Upper lobe of left lung (tissue), 6 donors: ENCODE data around the gene CATSPERZ. TPM values are rescaled to one million over a fixed set of nuclear protein-coding genes. Genes with fewer than 3 reads are reported as not detected.
A peak's percentile ranks its signal among the peaks of the same experiment; 100 is the strongest.
"Not testable (repeated sequence)": the region's sequence is repeated elsewhere in the genome, so short reads cannot be mapped to it uniquely, and the experiment has no call there.

Experiments used
- ATAC-seq, 2 donors: fragments of 200-7000 bp; cut with Tn5 transposase; one replicate each; pipeline ENCODE4 v1.9.1; 2022; ENCODE audit warnings: mild to moderate bottlenecking in 2 of 2, moderate library complexity in 2 of 2; ENCODE audit not compliant: low FRiP score in 2 of 2
- DNase-seq, 2 donors: peaks; one replicate each; pipeline ENCODE4 v3.0.0-alpha.2; 2019 to 2020
- H3K27ac ChIP-seq, 4 donors: fragments of 200-600 bp; sonication (generic); one replicate each; pipeline ENCODE4 v1.5.1; 2016 to 2019
- H3K27me3 ChIP-seq, 4 donors: fragments of 200-600 bp; sonication (generic); one replicate each; pipeline ENCODE4 v1.5.1; 2017 to 2019
- H3K36me3 ChIP-seq, 4 donors: fragments of 200-600 bp; sonication (generic); one replicate each; pipeline ENCODE4 v1.5.1; 2016 to 2019
- H3K4me1 ChIP-seq, 4 donors: fragments of 200-600 bp; sonication (generic); one replicate each; pipeline ENCODE4 v1.5.1; 2018 to 2019
- H3K4me3 ChIP-seq, 4 donors: fragments of 200-600 bp; sonication (generic); one replicate each; pipeline ENCODE4 v1.5.1; 2017 to 2019; ENCODE audit warnings: mild to moderate bottlenecking in 2 of 4, moderate library complexity in 1 of 4
- H3K9me3 ChIP-seq, 4 donors: fragments of 200-600 bp; sonication (generic); one replicate each; pipeline ENCODE4 v1.5.1; 2018 to 2019
- CTCF ChIP-seq, 6 experiments: fragments of 450-650 bp in 4 of 6; fragments of 200-600 bp in 2 of 6; sonication (generic) in 2 of 6; IDR thresholded peaks; one replicate each; pipeline ENCODE4 v1.5.1; 2016 to 2019; ENCODE audit warnings: antibody characterized with exemption in 6 of 6
- EP300 ChIP-seq, 4 donors: sonication (generic); formaldehyde crosslinking; IDR thresholded peaks; one replicate each; pipeline ENCODE4 v1.5.1; 2017; ENCODE audit warnings: antibody characterized with exemption in 4 of 4, control low read depth in 2 of 4
- POLR2A ChIP-seq, 4 donors: fragments of 450-650 bp; IDR thresholded peaks; one replicate each; pipeline ENCODE4 v1.5.1; 2016 to 2017; ENCODE audit warnings: antibody characterized with exemption in 4 of 4, mild to moderate bottlenecking in 2 of 4
- POLR2AphosphoS5 ChIP-seq, 2 donors: sonication (generic); formaldehyde crosslinking; IDR thresholded peaks; one replicate each; pipeline ENCODE4 v1.5.1; 2017; ENCODE audit warnings: antibody characterized with exemption in 2 of 2
- WGBS, 2 donors: methylation state at CpG; one replicate each; pipeline ENCODE4 v1.1.5; 2017 to 2018; 5-methylcytosine and 5-hydroxymethylcytosine counted together
- total RNA-seq, 6 donors: library from RNA; depleted of rRNA in 4 of 6; stranded (reverse); fragments of >200 nt in 4 of 6; gene quantifications; one replicate each; pipeline versions ENCODE4 v1.1.0 to v1.2.1, GENCODE V29; 2016 to 2021
- donor health status: DM: no; HTN: no; CAD: no; lungs with moderate emphysema.
- donor health status: DM: no; HTN: yes; CAD: no; lungs with severe emphysema.

The CATSPERZ gene
- total RNA-seq, 6 donors from 2014 or later = 0.51 to 62.9 (median 2.5) TPM; not detected in 2

- peaks cover 18 to 31% (median 22%) of the 10 kb centered on the region in 4 donors for H3K4me1 ChIP-seq
- TF ChIP-seq POLR2AphosphoS5 (IDR thresholded peaks at IDR 0.05) (no peak), EP300 (IDR thresholded peaks at IDR 0.05) (no peak), POLR2A (IDR thresholded peaks at IDR 0.05) (no peak), CTCF (IDR thresholded peaks at IDR 0.05) (no peak)
- no peak for ATAC-seq
- no peaks in the 10 kb centered on the region for H3K9me3 ChIP-seq
- DNase-seq = peak in 1 of 2 donors; percentile 78
- WGBS, 2 donors = 96 to 98% methylated on average over 13 to 24 of the region's 24 CpGs
- peaks cover 7 to 40% (median 23%) of the 10 kb centered on the region in 4 donors for H3K36me3 ChIP-seq
- no peak overlapping the region for H3K4me3 ChIP-seq
- no peaks in the 10 kb centered on the region for H3K27me3 ChIP-seq
- peak overlapping the region in 1 of 4 donors; percentile 56 for H3K27ac ChIP-seq
Observed at GRCh38 chr11:64314805-64315561, 14.8 kb downstream of the CATSPERZ start.

- not testable (repeated sequence) for ATAC-seq, H3K9me3 ChIP-seq, H3K27me3 ChIP-seq
- H3K36me3 ChIP-seq = peaks cover 7 to 40% (median 25%) of the 10 kb centered on the region in 4 donors
- peaks cover 18 to 39% (median 25%) of the 10 kb centered on the region in 4 donors for H3K4me1 ChIP-seq
- WGBS, 2 donors = 82% methylated on average over 18 to 24 of the region's 25 CpGs
- peak in 1 of 2 donors; percentile 83 for DNase-seq
- H3K27ac ChIP-seq = peak overlapping the region in 3 of 4 donors; percentile 90 to 98 (median 92)
- peak overlapping the region in 1 of 4 donors; percentile 66 for H3K4me3 ChIP-seq
Observed at GRCh38 chr11:64315667-64316526, 15.7 kb downstream of the CATSPERZ start.

- peak overlapping the region; percentile 90 to 98 (median 94) for H3K27ac ChIP-seq
- WGBS, 2 donors = 6 to 16% methylated on average over 10 to 32 of the region's 32 CpGs
- H3K9me3 ChIP-seq = no peaks in the 10 kb centered on the region
- TF ChIP-seq POLR2AphosphoS5 (IDR thresholded peaks at IDR 0.05) (no peak), POLR2A (IDR thresholded peaks at IDR 0.05) (no peak), CTCF (IDR thresholded peaks at IDR 0.05) (peak in 2 of 6 experiments; percentile 31 to 50)
- H3K4me1 ChIP-seq = peaks cover 18 to 47% (median 28%) of the 10 kb centered on the region in 4 donors
- peaks cover 7 to 38% (median 25%) of the 10 kb centered on the region in 4 donors for H3K36me3 ChIP-seq
- H3K27me3 ChIP-seq = no peaks in the 10 kb centered on the region
- no peak for DNase-seq
- ATAC-seq = no peak
- peak overlapping the region; percentile 66 to 91 (median 74) for H3K4me3 ChIP-seq
Observed at GRCh38 chr11:64316672-64317324, 16.6 kb downstream of the CATSPERZ start.

- WGBS, 2 donors = 0 to 1% methylated on average over 21 to 43 of the region's 43 CpGs
- Histone ChIP-seq H3K9me3 (no peaks in the 10 kb centered on the region), H3K27me3 (no peaks in the 10 kb centered on the region), H3K4me1 (peaks cover 18 to 50% (median 33%) of the 10 kb centered on the region in 4 donors), H3K4me3 (peak within 1 kb of the TSS; percentile 66 to 91 (median 74)), H3K27ac (peak within 1 kb of the TSS; percentile 90 to 98 (median 94)), H3K36me3 (peaks cover 7 to 41% (median 27%) of the 10 kb centered on the region in 4 donors)
- DNase-seq = peak; percentile 91 to 98
- ATAC-seq = peak; percentile 89 to 90
- peak in 3 of 4 donors; percentile 63 to 87 (median 74) for TF ChIP-seq POLR2A (IDR thresholded peaks at IDR 0.05)
- peak in 2 of 4 donors; percentile 26 to 92 for TF ChIP-seq EP300 (IDR thresholded peaks at IDR 0.05)
- TF ChIP-seq CTCF (IDR thresholded peaks at IDR 0.05) = no peak
- TF ChIP-seq POLR2AphosphoS5 (IDR thresholded peaks at IDR 0.05) = peak; percentile 90 to 98
Observed at GRCh38 chr11:64317325-64317960, 17.3 kb downstream of the CATSPERZ start, which contains the start of gene TRMT112. Gene TRMT112, minus strand, starts transcription at chr11:64317559. Its CDS starts 33 bp downstream, at chr11:64317526.
